AG09309 (cell line): Measurements from ENCODE around the gene UQCC3.

Source experiments
- DNase-seq: peaks from one replicate; pipeline ENCODE4 v3.0.0-alpha.2; 2010; ENCODE audit warnings: low read depth
- H3K4me3 ChIP-seq: 2 replicates; pipeline ENCODE4 v1.5.1; 2011; ENCODE audit warnings: mild to moderate bottlenecking, low read depth, low read length, moderate library complexity; ENCODE audit not compliant: control insufficient read depth
- TF ChIP-seq, protein P1 (sequence below): IDR thresholded peaks from 2 replicates; pipeline ENCODE4 v1.5.1; 2011; ENCODE audit warnings: mild to moderate bottlenecking, low read depth, low read length, inconsistent platforms; ENCODE audit not compliant: insufficient read depth, control insufficient read depth; ENCODE audit errors: missing control alignments

Gene UQCC3

DNA sequence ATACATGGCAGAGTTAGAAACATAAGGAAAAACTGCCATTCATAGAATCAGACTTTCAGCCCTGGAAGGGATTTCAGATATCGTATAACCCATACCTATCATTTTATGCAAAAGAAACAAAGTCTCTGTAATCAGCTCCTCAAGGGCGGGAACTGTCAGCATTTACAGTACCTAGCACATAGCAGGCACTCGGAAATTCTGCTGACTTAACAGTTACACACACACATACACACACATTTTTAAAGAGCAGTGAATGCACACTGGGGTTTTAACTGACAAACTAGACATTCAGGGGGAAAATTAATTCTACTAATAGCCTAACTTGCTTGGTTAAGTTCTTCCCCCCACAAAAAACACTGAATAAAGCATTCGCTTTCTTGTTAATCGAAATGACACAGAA, 44.7 kb downstream of the UQCC3 start:
- DNase-seq, result no peak
- no peak overlapping the region for H3K4me3 ChIP-seq

DNA sequence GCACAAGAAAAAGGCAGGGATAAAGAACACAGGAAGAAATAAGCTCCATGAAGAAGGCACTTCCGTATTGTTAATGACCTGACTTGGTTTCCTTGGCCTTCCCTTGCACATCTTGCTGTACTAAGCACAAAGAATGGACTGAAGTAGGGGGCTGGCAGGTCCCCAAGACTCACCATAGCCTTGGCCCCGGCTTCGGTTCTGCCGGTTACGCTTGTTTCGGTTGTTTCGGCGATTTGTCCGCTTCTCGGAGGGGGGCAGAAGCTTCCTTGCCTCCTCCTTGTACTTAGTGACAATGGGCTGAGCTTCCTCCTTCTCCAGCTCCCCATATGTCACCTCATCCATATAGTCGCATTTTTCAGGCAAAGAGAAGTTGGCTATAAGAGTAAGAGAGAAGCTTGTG, 45.3 kb downstream of the UQCC3 start:
- DNase-seq, result no peak
- H3K4me3 ChIP-seq, result no peak overlapping the region
- TF ChIP-seq, protein P1, sequence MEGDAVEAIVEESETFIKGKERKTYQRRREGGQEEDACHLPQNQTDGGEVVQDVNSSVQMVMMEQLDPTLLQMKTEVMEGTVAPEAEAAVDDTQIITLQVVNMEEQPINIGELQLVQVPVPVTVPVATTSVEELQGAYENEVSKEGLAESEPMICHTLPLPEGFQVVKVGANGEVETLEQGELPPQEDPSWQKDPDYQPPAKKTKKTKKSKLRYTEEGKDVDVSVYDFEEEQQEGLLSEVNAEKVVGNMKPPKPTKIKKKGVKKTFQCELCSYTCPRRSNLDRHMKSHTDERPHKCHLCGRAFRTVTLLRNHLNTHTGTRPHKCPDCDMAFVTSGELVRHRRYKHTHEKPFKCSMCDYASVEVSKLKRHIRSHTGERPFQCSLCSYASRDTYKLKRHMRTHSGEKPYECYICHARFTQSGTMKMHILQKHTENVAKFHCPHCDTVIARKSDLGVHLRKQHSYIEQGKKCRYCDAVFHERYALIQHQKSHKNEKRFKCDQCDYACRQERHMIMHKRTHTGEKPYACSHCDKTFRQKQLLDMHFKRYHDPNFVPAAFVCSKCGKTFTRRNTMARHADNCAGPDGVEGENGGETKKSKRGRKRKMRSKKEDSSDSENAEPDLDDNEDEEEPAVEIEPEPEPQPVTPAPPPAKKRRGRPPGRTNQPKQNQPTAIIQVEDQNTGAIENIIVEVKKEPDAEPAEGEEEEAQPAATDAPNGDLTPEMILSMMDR, result no peak

More for the DNA sequence above, 44.7 kb downstream of the UQCC3 start:
- TF ChIP-seq, protein P1, result no peak

DNA sequence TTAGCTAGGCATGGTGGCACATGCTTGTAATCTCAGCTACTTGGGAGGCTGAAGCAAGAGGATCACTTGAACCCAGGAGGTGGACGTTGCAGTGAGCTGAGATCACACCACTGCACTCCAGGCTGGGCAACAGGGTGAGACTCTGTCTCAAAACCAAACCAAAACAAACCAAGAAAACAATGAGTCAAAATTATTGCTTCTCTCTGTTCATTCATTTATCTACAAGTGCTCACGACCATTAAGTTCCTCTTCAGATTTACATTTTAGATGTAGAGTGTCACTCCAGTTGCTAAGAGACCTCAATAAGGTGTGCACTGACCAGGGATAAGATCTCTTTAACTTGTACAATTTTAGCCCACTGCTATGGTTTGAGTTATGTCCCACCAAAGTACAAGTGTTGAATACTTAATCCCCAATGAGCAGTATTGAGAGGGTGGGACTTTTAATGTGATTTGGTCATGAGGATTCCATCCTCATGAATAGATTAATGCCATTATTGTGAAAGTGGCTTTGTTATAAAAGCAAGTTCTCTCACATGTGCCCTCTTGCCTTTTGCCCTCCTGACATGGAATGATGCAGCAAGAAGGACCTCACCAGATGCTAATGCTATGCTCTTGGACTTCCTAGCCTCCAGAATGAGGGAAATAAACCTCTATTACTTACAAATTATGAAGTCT, 48.0 kb downstream of the UQCC3 start:
- TF ChIP-seq, protein P1, result no peak
- H3K4me3 ChIP-seq, result no peak overlapping the region
- DNase-seq, result no peak

DNA sequence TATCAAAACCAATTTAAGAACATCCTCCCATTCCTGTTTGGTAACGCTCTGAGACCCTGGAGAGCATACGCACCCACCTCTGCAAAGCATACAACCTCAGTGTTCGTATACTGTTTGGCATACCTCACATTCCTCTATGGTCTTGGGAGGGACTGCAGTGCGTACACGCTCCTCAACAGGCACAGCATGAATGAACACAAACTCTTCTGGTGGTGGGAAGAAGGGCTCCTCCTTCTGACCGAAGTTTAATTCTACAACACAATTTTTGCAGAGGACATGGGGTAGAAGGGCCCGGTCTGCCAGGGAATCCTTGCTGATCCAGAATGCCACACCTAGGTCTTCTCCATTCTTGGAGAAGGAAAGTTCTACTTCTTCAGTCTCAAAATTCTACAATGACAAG, 50.5 kb downstream of the UQCC3 start:
- TF ChIP-seq, protein P1, result no peak
- no peak overlapping the region for H3K4me3 ChIP-seq
- no peak for DNase-seq
